Prostate gland (tissue), 2 donors: ENCODE measurements around the gene METTL25B.

Experiments used
- CTCF ChIP-seq, 4 experiments: fragments of 200-600 bp in 2 of 4; fragments of 450-650 bp in 2 of 4; sonication (generic) in 2 of 4; IDR thresholded peaks; 1 replicate in 3 of 4; 2 replicates in 1 of 4; pipeline ENCODE4 v1.5.1; 2016 to 2019; ENCODE audit warnings: antibody characterized with exemption in 4 of 4, mild to moderate bottlenecking in 2 of 4, moderate library complexity in 2 of 4
- POLR2A ChIP-seq: fragments of 450-650 bp; IDR thresholded peaks from one replicate; pipeline ENCODE4 v1.6.1; 2016; ENCODE audit warnings: antibody characterized with exemption, mild to moderate bottlenecking

- TF ChIP-seq CTCF (IDR thresholded peaks at IDR 0.05) (no peak), POLR2A (no peak)
Measured at GRCh38 chr1:156740237-156740740, 12.0 kb downstream of the METTL25B start.
